ENCODE measurements around the gene PCDH17. TPM values are rescaled to one million over a fixed set of nuclear protein-coding genes. Genes with fewer than 3 reads are reported as not detected.

Gene PCDH17
- total RNA-seq, 1 donor from 2014 or later: 14.6 TPM

- TF ChIP-seq, protein P1, sequence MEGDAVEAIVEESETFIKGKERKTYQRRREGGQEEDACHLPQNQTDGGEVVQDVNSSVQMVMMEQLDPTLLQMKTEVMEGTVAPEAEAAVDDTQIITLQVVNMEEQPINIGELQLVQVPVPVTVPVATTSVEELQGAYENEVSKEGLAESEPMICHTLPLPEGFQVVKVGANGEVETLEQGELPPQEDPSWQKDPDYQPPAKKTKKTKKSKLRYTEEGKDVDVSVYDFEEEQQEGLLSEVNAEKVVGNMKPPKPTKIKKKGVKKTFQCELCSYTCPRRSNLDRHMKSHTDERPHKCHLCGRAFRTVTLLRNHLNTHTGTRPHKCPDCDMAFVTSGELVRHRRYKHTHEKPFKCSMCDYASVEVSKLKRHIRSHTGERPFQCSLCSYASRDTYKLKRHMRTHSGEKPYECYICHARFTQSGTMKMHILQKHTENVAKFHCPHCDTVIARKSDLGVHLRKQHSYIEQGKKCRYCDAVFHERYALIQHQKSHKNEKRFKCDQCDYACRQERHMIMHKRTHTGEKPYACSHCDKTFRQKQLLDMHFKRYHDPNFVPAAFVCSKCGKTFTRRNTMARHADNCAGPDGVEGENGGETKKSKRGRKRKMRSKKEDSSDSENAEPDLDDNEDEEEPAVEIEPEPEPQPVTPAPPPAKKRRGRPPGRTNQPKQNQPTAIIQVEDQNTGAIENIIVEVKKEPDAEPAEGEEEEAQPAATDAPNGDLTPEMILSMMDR (conservative IDR thresholded peaks at IDR 0.05): peak; percentile 85
- peaks cover 35% of the 10 kb centered on the region for H3K4me1 Mint-ChIP-seq
- no peak overlapping the region for H3K27ac Mint-ChIP-seq (ENCODE audit: unreplicated experiment)
- H3K9me3 Mint-ChIP-seq: no peaks in the 10 kb centered on the region
- H3K27me3 Mint-ChIP-seq (ENCODE audit: low read depth): peaks cover 38% of the 10 kb centered on the region
- DNase-seq (ENCODE audit: low read depth, low spot score): no peak
- H3K4me3 Mint-ChIP-seq: peak overlapping the region; percentile 79
- H3K36me3 Mint-ChIP-seq (ENCODE audit: low read depth): peaks cover 8% of the 10 kb centered on the region
Observed at GRCh38 chr13:57627663-57628062, 3.9 kb upstream of the PCDH17 start.

DNA sequence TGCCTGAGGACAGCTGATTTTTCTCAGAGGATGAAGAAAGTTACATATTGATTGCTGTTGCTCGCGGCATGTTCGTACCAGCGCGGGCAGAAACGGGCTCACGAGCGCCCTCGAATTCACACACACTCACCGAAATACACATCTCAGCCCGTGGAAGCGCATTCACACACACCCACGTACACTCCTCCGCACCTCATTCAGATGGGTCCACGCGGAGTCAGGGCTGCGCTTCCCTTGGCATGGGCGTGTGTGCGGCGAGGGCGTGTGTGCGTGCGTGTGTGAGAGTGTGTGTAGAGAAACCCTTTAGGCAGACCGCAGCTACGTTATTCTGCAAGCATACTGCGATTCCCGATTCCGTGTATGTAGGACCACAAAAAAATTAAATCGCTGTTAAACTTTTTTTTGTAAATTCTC, 2.1 kb upstream of the PCDH17 start:
- TF ChIP-seq, protein P1 (conservative IDR thresholded peaks at IDR 0.05): peak; percentile 33
- Mint-ChIP-seq H3K27me3 (ENCODE audit: low read depth) (peaks cover 54% of the 10 kb centered on the region), H3K9me3 (no peaks in the 10 kb centered on the region), H3K4me3 (peak overlapping the region; percentile 91), H3K36me3 (ENCODE audit: low read depth) (peaks cover 12% of the 10 kb centered on the region), H3K4me1 (peaks cover 42% of the 10 kb centered on the region), H3K27ac (ENCODE audit: unreplicated experiment) (no peak overlapping the region)
- DNase-seq (ENCODE audit: low read depth, low spot score): peak; percentile 12

- Mint-ChIP-seq H3K36me3 (ENCODE audit: low read depth) (peaks cover 12% of the 10 kb centered on the region), H3K27ac (ENCODE audit: unreplicated experiment) (no peak overlapping the region), H3K4me1 (peaks cover 42% of the 10 kb centered on the region), H3K9me3 (no peaks in the 10 kb centered on the region), H3K4me3 (peak overlapping the region; percentile 91), H3K27me3 (ENCODE audit: low read depth) (peaks cover 57% of the 10 kb centered on the region)
- peak; percentile 92 for DNase-seq (ENCODE audit: low read depth, low spot score)
- TF ChIP-seq, protein P1 (conservative IDR thresholded peaks at IDR 0.05): no peak
Observed at GRCh38 chr13:57629821-57630235, 1.7 kb upstream of the PCDH17 start.

DNA sequence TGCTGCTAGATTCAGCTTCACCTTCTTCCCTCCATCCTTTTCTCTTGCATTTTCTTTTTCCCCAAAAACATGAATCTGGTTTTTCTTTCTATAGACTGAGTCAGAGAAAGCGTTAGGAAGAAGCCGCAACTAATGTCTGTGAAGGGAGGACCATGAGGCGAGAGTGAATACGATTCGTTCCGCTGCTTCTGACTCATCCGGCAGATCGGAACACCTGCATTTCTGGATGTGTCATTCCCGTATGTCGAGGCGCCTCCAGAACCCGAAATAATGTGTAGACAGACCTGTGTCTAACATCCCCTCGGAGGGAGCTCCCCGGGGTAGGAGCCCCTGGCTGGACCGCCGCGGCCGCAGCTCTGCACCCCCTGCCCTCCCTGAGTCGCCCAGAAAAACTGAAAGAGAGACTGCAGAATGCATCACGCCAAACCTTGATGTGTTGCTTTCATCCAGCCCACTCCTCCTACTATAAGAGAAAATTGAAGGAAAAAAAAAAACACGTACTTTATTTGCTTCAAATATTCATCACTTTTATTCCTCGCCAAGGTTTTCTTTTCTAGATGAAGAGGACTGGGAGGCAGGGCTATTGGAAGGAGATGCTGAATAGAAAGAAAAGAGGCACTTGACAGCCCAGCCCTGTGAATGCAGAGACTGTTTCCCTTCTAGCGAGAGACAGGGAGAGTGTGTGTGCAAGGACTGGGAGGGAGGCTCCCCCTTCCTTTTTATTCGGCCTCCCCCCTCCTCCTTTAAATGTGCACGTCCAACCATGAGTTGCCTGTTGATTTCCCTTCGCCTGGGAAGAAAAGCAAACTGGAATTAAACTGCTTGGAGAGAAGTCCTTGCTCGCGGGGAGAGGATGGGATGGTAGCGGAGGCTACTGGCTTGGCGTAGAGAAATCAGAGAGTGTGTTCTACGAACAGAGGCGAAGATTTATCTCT, 616 bp upstream of the PCDH17 start:
- peak overlapping the region; percentile 30 for H3K27ac Mint-ChIP-seq (ENCODE audit: unreplicated experiment)
- peak; percentile 25 for DNase-seq (ENCODE audit: low read depth, low spot score)
- peak overlapping the region; percentile 91 for H3K4me3 Mint-ChIP-seq
- no peaks in the 10 kb centered on the region for H3K9me3 Mint-ChIP-seq
- TF ChIP-seq, protein P1 (conservative IDR thresholded peaks at IDR 0.05): no peak
- H3K36me3 Mint-ChIP-seq (ENCODE audit: low read depth): peaks cover 12% of the 10 kb centered on the region
- peaks cover 60% of the 10 kb centered on the region for H3K27me3 Mint-ChIP-seq (ENCODE audit: low read depth)
- H3K4me1 Mint-ChIP-seq: peaks cover 40% of the 10 kb centered on the region

DNA sequence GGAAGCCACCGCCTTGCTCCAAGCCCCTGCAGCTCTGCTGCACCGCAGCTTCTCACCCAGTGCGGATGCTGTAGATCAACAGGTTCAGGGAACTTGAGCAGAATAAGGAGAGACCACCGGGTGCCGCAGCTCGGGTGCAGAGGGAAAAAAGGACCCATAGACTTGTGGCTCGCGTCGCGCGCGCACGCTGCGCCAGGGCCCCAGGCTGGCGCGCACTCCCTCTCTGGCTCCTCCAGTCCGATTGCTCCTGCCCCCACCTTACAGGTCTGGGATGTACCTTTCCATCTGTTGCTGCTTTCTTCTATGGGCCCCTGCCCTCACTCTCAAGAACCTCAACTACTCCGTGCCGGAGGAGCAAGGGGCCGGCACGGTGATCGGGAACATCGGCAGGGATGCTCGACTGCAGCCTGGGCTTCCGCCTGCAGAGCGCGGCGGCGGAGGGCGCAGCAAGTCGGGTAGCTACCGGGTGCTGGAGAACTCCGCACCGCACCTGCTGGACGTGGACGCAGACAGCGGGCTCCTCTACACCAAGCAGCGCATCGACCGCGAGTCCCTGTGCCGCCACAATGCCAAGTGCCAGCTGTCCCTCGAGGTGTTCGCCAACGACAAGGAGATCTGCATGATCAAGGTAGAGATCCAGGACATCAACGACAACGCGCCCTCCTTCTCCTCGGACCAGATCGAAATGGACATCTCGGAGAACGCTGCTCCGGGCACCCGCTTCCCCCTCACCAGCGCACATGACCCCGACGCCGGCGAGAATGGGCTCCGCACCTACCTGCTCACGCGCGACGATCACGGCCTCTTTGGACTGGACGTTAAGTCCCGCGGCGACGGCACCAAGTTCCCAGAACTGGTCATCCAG, 964 bp downstream of the PCDH17 start:
- Mint-ChIP-seq H3K9me3 (no peaks in the 10 kb centered on the region), H3K27ac (ENCODE audit: unreplicated experiment) (no peak overlapping the region)
- TF ChIP-seq, protein P1 (conservative IDR thresholded peaks at IDR 0.05): no peak

More for the DNA sequence above, 964 bp downstream of the PCDH17 start:
- Mint-ChIP-seq H3K4me3 (peak overlapping the region; percentile 91), H3K27me3 (ENCODE audit: low read depth) (peaks cover 64% of the 10 kb centered on the region), H3K36me3 (ENCODE audit: low read depth) (peaks cover 12% of the 10 kb centered on the region), H3K4me1 (peaks cover 50% of the 10 kb centered on the region)
- peak; percentile 33 for DNase-seq (ENCODE audit: low read depth, low spot score)

Data from neural crest cell (in vitro differentiated cells).